GM19455 (cell line): Measurements from ENCODE around the gene IL21R.
"Not testable (repeated sequence)": the region's sequence is repeated elsewhere in the genome, so short reads cannot be mapped to it uniquely, and the experiment has no call there.

ENCODE experiments used
- ATAC-seq: cut with Tn5 transposase; IDR thresholded peaks from one replicate; pipeline ENCODE4 v1.9.1; 2021; ENCODE audit not compliant: unreplicated experiment

Gene IL21R

DNA sequence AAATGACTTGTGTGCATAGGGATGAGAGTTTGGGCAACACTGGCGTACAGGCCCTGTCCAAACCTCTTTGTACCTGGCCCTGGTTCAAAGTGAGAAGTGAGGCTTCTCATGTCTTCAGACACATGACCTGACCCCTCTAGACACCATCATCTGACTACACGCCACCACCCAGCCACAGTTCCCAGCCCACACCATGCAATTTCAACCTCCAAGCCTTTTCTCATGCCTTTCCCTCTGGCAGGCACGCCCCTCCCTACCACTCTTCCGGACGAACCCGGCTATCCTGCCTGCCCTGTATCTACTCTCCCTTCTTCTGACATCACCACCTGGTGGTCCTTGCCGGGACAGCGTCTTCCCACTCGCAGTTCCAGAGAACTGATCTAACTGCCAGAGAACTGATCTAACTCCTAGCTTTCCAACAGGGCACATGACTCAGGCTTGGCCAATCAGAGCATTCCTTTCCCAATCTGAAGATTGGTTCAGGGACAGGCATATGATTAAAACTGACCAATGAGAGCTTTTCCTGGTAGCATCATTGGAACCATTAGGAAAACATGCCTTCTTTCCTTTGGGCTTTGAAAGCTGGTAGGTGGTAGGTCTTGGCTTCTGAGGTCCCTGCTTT lies 27.1 kb upstream of the IL21R start:
- ATAC-seq = peak; percentile 37

DNA sequence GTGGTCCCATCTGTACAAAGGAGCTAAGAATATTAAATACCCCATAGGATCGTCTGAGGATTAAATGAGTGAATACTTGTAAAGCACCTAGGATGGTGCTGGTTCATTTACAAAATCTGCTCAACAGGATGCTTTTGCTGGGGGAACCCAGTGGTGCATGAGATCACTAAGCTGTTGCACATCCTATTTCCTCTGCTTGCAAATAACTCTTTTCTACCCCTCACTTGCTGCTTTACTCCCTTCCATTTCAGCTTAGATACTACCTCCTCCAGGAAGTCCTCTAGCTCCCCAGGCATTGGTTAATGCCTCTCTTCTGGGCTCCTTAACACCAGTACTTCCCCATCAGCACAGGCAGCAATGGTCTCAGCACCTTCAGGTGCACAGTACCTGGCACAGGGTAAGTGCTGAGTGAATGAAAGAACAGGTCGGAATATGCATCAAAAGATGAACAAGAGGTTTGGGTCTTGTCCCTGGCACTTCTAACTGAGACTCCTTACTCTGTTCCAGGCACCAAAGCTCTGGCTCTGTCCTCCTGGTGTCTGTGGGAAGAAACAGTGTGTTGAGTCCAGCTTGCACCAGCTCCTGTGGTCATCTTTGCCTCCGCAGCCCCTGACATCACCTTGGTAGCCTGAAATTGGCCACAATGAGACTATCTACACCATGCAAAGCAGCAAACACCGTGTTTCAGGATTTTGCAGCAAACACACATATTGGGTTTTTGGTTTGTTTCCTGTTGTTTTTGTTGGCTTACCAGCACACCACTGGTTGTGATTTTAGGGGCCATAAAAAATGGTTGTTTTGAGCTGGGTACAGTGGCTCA lies 24.1 kb upstream of the IL21R start:
- ATAC-seq = no peak

DNA sequence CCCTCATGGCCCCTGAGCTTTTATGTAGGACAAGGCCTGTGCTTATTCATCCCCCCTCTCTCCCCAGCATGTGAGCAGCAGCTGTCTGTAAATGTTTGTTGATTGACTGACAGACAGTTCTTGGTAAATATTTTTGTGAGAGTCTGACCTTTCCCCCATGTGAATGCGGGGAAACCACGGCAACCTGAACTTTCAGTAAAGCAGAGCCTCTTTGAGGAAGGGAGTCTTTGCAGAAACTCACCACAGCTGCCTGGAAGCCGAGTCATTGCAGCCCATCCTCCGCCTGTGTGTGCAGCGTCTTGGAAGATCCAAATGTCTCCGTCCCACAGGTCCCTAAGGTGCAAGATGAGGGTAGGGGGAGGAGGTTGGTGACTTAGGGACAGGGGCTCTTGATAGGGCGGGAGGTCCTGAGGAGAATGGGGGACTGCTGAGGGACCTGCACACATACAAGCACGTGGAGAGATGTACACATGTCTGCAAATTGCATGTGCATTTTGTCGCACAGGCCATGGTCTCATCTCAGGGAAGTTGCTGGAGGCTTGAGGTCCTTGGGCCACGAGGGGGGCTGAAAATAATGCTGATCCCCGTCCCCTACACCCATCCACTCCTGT lies 23.0 kb upstream of the IL21R start:
- ATAC-seq = no peak

DNA sequence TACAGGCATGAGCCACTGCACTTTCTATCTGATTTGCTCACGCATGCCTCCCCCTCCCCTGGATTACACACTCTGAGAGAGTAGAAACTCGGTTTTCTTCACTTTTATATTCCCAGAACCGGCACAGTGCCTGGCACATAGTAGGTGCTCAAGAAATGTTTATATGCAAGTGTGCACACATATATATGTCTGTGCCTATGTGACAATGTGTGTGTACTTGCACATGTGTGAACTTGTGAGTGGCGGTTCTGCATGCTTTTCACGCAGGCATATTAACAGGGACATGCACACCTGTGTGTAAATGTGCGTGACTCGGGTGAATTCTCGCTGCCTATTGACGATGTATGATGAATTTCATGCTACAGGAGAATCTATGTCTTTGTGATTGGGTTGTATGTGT lies 22.1 kb upstream of the IL21R start:
- ATAC-seq = no peak

DNA sequence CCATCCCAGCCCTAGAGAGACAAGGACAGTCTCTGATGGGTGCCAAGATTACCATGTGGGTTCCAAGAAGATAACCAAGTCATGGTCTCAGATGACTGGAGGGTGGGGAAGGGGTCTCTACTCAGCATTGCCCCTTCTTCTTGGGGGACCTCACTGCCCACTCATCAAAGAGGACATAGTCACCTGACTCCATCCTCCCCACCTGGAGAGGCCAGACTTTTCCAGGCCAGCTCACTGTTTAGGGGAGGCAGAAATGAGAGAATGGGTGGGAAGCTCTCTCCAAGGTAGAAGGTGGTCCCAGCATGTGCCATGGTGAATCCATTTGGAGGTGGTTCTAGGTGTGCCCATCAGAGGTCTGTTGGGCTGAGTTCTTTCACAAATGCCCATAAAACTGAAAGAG lies 20.7 kb upstream of the IL21R start:
- no peak for ATAC-seq

DNA sequence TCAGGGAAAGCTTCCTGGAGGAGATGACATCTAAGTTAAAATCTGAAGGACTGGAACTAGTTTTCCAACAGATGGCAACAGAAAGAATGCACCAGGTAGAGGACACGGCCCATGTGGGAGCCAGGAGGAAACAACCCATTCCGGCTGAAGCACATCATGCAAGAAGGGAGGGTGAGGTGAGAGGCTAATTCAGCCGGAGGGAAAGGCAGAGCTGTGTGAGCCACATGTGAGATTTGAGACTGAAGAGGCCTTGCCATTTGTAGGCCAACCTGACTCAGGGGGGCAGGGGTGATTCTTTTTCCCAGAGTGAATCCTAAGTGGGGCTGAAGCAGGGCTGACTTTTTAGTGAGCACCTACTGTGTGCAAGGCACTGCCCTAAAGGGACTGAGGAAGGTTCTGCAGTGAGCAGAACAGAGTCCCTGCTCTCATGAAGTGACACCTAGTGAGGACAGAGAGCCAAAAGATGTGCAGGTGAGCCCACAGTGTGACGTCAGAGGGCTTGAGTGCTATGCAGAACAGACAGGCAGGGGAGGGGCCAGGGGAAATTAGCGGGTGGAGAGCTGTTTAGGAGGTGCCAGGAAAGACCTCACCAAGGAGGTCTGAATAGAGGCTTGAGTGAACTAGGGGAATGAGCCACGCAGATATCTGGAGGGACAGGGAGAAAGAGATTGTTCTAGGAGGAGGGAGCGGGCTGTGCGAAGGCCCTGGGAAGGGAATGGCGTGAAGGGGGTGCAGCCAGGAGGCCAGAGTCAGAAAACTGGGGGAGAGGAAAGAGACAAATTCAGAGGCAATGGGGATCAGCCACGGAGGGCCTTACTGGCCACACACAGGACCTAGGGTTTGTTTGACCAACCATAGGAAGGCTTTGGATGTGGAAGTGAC lies 19.8 kb upstream of the IL21R start:
- no peak for ATAC-seq

DNA sequence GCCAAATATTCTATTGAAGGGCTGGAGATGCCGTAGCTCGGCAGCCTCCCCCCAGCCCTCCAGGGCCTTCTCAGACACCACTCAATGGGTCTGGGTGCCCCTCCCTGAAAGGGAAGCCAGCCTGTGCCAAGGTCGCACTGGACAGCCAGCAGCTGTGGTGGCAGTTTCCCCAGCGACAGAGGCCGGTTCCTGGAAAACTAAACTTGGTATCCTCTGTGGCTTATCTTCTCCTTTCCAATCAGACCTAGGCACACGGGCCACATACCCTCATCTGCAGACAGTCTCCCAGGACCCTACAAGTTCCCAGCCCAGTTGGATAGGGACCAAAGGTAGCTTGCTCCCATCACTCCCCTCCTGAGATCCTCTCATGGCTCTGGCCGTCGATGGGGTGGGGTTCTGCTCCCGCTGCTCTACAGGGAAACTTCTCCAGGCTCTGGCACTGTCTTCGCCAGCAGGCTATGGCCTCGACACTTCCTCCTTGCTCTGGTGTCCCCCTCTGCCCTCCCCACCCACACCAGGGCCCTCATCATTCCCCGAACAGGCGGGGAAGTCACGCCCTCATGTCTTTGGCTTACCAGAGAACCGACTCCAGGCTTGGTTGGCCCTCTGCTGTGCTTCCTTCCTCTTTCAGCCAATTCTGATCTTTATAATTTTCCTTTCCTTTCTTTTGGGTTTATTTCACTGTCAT lies 18.3 kb upstream of the IL21R start:
- no peak for ATAC-seq

DNA sequence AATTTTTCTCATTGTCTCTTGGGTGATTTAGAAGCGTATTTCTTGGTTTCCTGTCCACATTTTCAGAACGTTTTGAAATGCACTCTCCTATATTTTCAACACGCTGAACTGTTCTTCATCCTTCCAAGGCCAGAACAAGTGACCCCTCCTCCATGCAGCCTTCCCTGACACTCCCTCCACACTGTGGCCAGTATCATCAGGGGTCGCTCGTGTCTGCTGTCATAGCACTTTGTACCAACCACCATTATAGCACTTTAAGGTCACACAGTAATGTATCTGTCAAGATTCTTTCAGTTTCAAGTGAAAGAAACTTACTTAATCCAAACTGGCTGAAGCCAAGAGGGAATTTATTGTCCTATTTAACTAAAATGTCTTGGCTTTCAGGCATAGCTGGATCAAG lies 17.5 kb upstream of the IL21R start:
- no peak for ATAC-seq

DNA sequence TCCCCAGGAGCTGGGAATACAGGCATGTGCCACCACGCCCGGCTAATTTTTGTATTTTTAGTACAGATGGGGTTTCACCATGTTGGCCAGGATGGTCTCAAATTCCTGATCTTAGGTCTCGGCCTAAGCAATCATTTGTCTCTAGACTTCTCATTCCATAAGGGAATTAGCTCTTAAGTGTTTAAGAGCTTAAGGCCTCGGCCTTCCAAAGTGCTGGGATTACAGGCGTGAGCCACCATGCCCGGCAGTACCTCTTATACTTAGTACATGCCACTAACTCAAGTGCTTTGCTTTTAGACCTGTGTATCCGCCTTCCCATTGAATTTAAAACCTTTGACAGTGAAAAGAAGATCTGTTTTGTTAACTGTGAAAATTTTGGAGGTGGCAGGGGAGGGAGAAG lies 16.6 kb upstream of the IL21R start:
- ATAC-seq = no peak

DNA sequence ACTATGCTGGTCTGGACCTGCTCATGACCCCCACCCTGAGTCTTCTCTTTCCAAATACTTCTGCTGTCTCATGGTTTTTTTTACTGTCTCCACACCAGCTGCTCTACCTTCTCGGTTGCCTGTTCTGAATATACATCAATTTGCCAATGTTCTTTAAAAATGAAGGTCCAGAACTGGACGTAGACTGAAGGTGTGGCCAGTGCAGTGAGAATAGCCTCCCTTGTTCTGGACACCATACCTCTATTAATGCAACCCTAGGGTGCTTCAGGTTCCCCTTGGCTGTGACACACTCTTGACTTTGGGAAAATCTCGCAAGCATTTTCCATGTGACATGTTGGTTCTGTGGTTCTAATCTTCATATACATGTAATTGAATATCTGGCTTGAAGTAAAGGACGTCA lies 15.3 kb upstream of the IL21R start:
- ATAC-seq = no peak

DNA sequence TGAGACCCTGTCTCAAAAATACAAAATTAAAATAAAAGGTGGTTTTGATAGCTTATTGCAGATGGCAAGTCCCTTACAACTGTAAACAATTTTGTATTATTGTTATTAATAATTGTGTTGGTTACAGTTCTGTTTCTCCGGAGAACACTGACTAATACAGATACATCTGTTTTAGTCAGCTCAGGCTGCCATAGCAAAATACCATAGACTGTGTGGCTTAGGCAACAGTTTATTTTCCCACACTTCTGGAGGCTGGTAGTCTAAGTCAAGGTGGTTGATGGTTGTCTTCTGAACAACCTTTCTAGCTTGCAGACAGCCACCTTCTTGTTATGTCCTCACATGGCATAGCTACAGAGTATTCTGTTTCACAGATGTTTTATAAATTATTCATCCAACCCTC lies 14.2 kb upstream of the IL21R start:
- peak; percentile 64 for ATAC-seq

DNA sequence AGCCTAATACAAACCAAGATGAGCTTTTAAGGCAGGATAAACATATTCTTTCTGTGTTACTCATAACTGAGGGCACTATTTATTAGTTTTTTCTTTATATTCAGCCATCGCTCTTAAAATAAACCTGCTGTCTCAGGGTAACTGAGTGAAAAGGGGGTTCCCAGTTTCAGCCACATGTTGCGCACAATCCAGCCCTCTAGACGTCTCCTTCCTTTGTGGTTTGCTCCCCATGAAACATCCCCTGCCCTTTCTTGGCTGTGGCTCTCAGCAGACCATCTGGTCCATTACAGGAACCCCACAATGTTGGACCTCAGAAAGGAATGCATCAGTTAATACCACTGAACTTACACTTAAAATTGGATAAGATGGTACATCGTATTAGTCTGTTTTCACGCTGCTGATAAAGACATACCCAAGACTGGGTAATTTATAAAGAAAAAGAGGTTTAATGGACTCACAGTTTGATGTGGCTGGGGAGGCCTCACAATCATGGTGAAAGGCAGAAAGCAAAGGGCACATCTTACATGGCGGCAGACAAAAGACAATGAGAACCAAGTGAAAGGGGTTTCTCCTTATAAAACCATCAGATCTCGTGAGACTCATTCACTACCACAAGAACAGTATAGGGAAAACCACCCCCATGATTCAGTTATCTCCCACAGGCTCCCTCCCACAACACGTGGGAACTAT lies 12.6 kb upstream of the IL21R start:
- ATAC-seq = peak; percentile 47

DNA sequence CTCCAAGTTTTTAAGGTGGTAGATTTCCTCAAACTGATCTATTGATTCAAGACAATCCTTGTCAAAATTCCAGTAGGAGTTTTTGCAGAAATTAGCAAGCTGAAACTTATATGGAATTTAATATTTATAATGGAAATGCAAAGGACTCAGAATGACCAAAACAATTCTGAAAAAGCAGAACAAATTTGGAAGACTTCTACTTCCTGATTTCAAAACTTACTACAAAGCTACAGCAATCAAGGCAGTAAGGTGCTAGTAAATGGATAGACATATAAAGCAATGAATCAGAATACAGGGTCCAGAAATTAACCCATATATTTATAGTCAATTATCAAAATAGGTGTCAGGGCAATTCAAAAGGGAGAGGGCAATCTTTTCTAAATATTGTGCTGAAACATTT lies 11.8 kb upstream of the IL21R start:
- ATAC-seq = no peak

DNA sequence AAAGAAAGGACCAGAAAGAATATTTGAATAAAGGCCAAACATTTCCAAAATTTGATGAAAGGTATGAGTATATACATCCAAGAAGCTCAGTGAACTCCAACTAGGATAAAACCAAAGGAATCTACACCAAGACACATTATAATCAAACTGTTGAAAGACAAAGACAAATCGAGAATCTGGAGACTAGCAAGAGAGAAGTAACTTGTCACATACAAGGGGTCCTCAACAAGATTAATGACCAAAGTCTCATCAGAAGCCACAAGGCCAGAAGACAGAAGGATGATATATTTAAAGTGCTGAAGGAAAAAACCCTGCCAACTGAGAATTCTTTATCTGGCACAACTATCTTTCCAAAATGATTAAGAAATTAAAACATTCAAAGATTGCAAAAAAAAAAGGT lies 9.3 kb upstream of the IL21R start:
- no peak for ATAC-seq

DNA sequence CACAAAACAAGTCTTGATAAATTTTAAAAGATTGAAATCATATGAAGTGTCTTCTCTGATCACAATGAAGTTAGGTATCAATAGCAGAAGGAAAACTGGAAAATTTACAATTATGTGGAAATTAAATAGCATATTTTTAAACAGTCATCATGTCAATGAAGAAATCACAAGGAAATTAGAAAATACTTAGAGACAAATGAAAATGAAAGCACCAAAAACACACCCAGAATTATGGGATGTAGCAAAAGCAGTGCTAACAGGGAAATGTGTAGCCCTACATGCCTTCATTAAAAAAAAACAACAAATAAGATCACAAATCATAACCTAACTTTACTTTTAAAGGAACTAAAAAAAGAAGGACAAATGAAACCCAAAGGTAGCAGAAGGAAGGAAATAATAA lies 7.5 kb upstream of the IL21R start:
- no peak for ATAC-seq

DNA sequence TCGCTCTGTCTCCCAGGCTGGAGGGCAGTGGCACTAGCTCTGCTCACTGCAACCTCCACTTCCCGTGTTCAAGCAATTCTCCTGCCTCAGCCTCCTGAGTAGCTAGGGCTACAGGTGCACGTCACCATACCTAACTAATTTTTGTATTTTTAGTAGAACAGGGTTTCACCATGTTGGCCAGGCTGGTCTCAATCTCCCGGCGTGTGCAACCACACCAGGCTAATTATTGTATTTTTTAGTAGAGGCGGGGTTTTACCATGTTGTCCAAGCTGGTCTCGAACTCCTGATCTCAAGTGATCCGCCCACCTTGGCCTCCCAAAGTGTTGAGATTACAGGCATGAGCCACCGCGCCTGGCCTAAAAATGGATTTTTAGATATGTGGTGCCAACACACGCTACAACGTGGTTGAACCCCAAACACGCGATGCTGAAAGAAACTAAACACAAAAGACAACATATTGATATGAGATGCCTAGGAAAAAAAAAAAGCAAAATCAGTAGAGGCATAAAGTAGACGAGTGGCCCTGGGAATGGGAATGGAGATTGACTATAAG lies 3.6 kb upstream of the IL21R start:
- ATAC-seq = not testable (repeated sequence)

DNA sequence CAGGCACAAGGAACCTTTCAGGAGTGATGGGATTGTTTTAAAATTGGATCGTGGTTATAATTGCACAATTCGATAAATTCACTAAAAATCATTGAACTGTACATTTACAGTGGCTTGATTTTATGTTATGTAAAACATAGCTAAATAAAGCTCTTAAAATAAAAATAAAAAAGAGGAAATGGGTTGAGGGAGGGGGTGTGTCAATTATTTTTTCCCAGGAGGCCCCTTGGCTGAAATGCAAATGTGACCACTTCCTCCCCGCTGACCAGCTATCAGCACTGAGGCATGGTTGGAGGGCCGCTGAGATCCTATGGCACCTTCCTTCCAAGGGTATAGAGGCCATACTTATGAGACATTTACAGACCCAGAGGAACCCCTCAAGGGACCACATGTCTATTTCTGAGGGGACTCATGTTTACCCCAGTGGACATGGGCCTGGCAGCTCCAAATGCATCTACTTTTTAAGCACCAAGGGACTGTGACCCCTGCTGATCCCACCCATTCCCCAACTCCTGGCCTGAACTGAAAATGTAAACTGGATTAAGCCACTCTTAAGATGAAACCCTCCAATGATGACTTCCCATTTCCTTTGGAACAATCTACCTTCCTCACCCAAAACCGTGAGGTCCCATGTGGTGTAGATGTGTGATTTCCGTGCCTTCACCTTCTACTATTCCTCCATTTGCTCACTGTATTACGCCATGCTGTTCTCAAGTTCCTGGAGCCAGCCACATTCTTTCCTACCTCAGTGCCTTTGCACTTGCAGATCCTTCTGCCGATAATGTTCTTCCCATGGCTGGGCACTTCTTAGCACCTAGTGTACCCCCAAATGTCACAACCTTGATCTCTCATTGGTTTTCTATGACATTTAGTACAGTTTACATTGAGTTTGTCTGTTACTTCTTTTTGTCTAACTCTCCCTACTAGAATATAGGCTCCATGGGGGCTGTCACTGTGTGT lies 2.8 kb upstream of the IL21R start:
- ATAC-seq = peak; percentile 25

DNA sequence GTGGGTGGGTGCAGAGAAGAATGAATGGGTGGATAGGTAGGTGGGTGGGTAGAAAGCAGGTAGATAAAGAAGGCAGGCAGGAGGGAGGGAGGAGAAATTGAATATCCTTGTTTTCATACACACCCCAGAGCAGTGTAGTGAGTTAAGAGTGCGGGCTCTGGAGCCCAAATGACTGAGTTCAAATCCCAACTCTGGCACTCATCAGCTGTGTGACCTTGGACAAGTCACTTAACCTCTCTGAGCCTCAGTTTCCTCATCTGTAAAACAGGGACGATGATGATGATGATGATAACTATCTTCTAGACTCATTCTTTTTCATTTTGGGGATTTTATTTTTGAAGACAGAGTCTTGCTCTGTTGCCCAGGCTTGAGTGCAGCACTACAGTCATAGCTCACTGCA lies 2.0 kb upstream of the IL21R start:
- ATAC-seq = no peak
